ENCODE measurements around the gene THRB.

GRCh38 chr3:24435584-24435983 lies 59.1 kb downstream of the THRB start:
- TF ChIP-seq CTCF (IDR thresholded peaks at IDR 0.05; ENCODE audit: insufficient read depth, low read length, poor library complexity, severe bottlenecking) (no peak), EZH2phosphoT487 (conservative IDR thresholded peaks at IDR 0.05; ENCODE audit: low read length) (no peak)

Data from SU-DHL-6 (cell line).